HCT116 (cell line): Measurements from ENCODE around the gene DCTD. TPM values are rescaled to one million over a fixed set of nuclear protein-coding genes. Genes with fewer than 3 reads are reported as not detected.

Source experiments
- ATAC-seq: fragments of 200-7000 bp; cut with Tn5 transposase; 2 replicates; pipeline ENCODE4 v1.9.1; 2020; ENCODE audit warnings: mild to moderate bottlenecking, moderate library complexity
- BruUV-seq: library from RNA; stranded (reverse); fragments of 400-500 nt; replicated peaks from 2 replicates; lab custom pipeline; 2021; lab: Mats Ljungman, UMichigan
- CTCF ChIA-PET: fragments of 300-600 bp; sonication (Branson Sonifier 250); formaldehyde crosslinking; loops from one replicate; lab custom pipeline; 2021; ENCODE audit warnings: antibody characterized with exemption; lab: Charles Lee
- POLR2A ChIA-PET: fragments of 300-600, 350-600 bp; sonication (Branson Sonifier 250); formaldehyde crosslinking; loops from one replicate; lab custom pipeline; 2021; ENCODE audit warnings: antibody characterized with exemption; lab: Charles Lee
- RAD21 ChIA-PET, 2 experiments: fragments of 300-600 bp; sonication (Branson Sonifier 250); formaldehyde crosslinking; loops; one replicate each; lab custom pipeline; 2023; ENCODE audit warnings: low total read pairs in 2 of 2; ENCODE audit not compliant: uncharacterized antibody in 2 of 2, unreplicated experiment in 2 of 2, low non-redundant PET in 1 of 2; lab: Charles Lee
- DNase-seq: peaks from one replicate; pipeline ENCODE4 v3.0.0-alpha.2; 2010; ENCODE audit warnings: low read depth, low spot score
- H2AFZ ChIP-seq: fragments of 200-600 bp; shearing (Covaris generic), sonication (generic); 2 replicates; pipeline ENCODE4 v1.6.1; 2017; ENCODE audit warnings: low read depth, mixed run types, mixed read lengths, antibody characterized with exemption, low read length; ENCODE audit not compliant: poor library complexity, severe bottlenecking
- H3K27ac ChIP-seq: 2 replicates; pipeline ENCODE4 v1.5.1; 2012; ENCODE audit warnings: low read depth, low read length
- H3K27me3 ChIP-seq: fragments of 200-600 bp; sonication (generic); 2 replicates; pipeline ENCODE4 v1.6.1; 2016; ENCODE audit warnings: mixed run types, low read length, mixed read lengths; ENCODE audit not compliant: insufficient read depth
- H3K36me3 ChIP-seq, 2 experiments: fragments of 200-500 bp in 1 of 2; fragments of 200-600 bp in 1 of 2; sonication (Bioruptor generic) in 1 of 2; sonication (generic) in 1 of 2; 2 replicates each; pipeline versions ENCODE4 v1.5.1 to v1.6.1; 2014 to 2016; ENCODE audit warnings: low read length in 2 of 2, inconsistent platforms in 1 of 2, mixed read lengths in 1 of 2, mixed run types in 1 of 2; ENCODE audit not compliant: insufficient read depth in 2 of 2, control insufficient read depth in 1 of 2
- H3K4me1 ChIP-seq, 2 experiments: fragments of 200-600 bp in 1 of 2; sonication (generic) in 1 of 2; 2 replicates each; pipeline versions ENCODE4 v1.5.1 to v1.6.1; 2012 to 2017; ENCODE audit warnings: low read length in 2 of 2, inconsistent platforms in 1 of 2, mild to moderate bottlenecking in 1 of 2, mixed read lengths in 1 of 2, mixed run types in 1 of 2, moderate library complexity in 1 of 2; ENCODE audit not compliant: insufficient read depth in 2 of 2, control insufficient read depth in 1 of 2
- H3K4me2 ChIP-seq: fragments of 200-600 bp; sonication (generic); 2 replicates; pipeline ENCODE4 v1.6.1; 2017; ENCODE audit warnings: mixed run types, low read length, mixed read lengths
- H3K4me3 ChIP-seq, 2 experiments: fragments of 200-600 bp in 1 of 2; sonication (generic) in 1 of 2; replicated peaks in 1 of 2; 2 replicates each; pipeline ENCODE4 v1.5.1; 2011 to 2016; ENCODE audit warnings: low read length in 2 of 2, control low read depth in 1 of 2, low read depth in 1 of 2, mild to moderate bottlenecking in 1 of 2, mixed read lengths in 1 of 2, mixed run types in 1 of 2
- H3K79me2 ChIP-seq: fragments of 200-600 bp; sonication (generic); 2 replicates; pipeline ENCODE4 v1.6.1; 2017; ENCODE audit warnings: mild to moderate bottlenecking, mixed run types, low read length, moderate library complexity, mixed read lengths; ENCODE audit not compliant: insufficient read depth
- H3K9ac ChIP-seq: fragments of 200-600 bp; sonication (generic); 2 replicates; pipeline ENCODE4 v1.6.1; 2016; ENCODE audit warnings: low read length, mixed read lengths
- H3K9me2 ChIP-seq: fragments of 200-600 bp; sonication (generic), shearing (Covaris generic); 2 replicates; pipeline ENCODE4 v1.6.1; 2017; ENCODE audit warnings: mixed run types, mild to moderate bottlenecking, moderate library complexity; ENCODE audit not compliant: insufficient read depth
- H3K9me3 ChIP-seq, 2 experiments: fragments of 200-500 bp in 1 of 2; fragments of 200-600 bp in 1 of 2; sonication (Bioruptor generic) in 1 of 2; sonication (generic) in 1 of 2; 2 replicates each; pipeline ENCODE4 v1.6.1; 2014 to 2017; ENCODE audit warnings: low read length in 2 of 2, mixed read lengths in 2 of 2, inconsistent platforms in 1 of 2, low read depth in 1 of 2, mild to moderate bottlenecking in 1 of 2, mixed run types in 1 of 2, moderate library complexity in 1 of 2; ENCODE audit not compliant: control insufficient read depth in 1 of 2, insufficient read depth in 1 of 2
- H4K20me1 ChIP-seq: fragments of 200-600 bp; sonication (generic), shearing (Covaris generic); 2 replicates; pipeline ENCODE4 v1.6.1; 2017; ENCODE audit warnings: mixed run types, mild to moderate bottlenecking, moderate library complexity; ENCODE audit not compliant: insufficient read depth
- CBX3 ChIP-seq: IDR thresholded peaks from 2 replicates; pipeline ENCODE4 v1.6.1; 2012; ENCODE audit warnings: low read depth
- CEBPB ChIP-seq: IDR thresholded peaks from 2 replicates; pipeline ENCODE4 v1.6.1; 2012; ENCODE audit warnings: low read depth
- CTCF ChIP-seq, 3 experiments: fragments of 200-600 bp in 1 of 3; sonication (generic) in 1 of 3; IDR thresholded peaks in 2 of 3; conservative IDR thresholded peaks in 1 of 3; 2 replicates each; pipeline ENCODE4 v1.5.1; 2012 to 2017; ENCODE audit warnings: low read depth in 2 of 3, low read length in 2 of 3, antibody characterized with exemption in 1 of 3, borderline replicate concordance in 1 of 3, control low read depth in 1 of 3, mild to moderate bottlenecking in 1 of 3, mixed read lengths in 1 of 3, mixed run types in 1 of 3, moderate library complexity in 1 of 3; ENCODE audit not compliant: insufficient read depth in 1 of 3
- ELF1 ChIP-seq: IDR thresholded peaks from 2 replicates; pipeline ENCODE4 v1.6.1; 2012; ENCODE audit warnings: low read depth, borderline replicate concordance
- EZH2phosphoT487 ChIP-seq: fragments of 200-600 bp; IDR thresholded peaks from 2 replicates; pipeline ENCODE4 v1.6.1; 2018; ENCODE audit warnings: antibody characterized with exemption, borderline replicate concordance
- POLR2A ChIP-seq: IDR thresholded peaks from 2 replicates; pipeline ENCODE4 v1.7.0; 2011; ENCODE audit warnings: borderline replicate concordance; ENCODE audit not compliant: insufficient read depth, insufficient read length; ENCODE audit errors: extremely low read depth
- RAD21 ChIP-seq: IDR thresholded peaks from 2 replicates; pipeline ENCODE4 v1.6.1; 2012; ENCODE audit warnings: low read depth, mild to moderate bottlenecking
- REST ChIP-seq: IDR thresholded peaks from 2 replicates; pipeline ENCODE4 v1.6.1; 2012; ENCODE audit warnings: low read depth
- SP1 ChIP-seq: IDR thresholded peaks from 2 replicates; pipeline ENCODE4 v1.6.1; 2012; ENCODE audit warnings: low read depth
- SRF ChIP-seq: IDR thresholded peaks from 2 replicates; pipeline ENCODE4 v1.6.1; 2012; ENCODE audit warnings: low read depth
- TCF7L2 ChIP-seq: IDR thresholded peaks from 2 replicates; pipeline ENCODE4 v1.7.0; 2011; ENCODE audit warnings: borderline replicate concordance, inconsistent platforms; ENCODE audit not compliant: insufficient read depth, insufficient read length; ENCODE audit errors: extremely low read depth
- YY1 ChIP-seq: IDR thresholded peaks from 2 replicates; pipeline ENCODE4 v1.6.1; 2011; ENCODE audit warnings: low read length, low read depth, moderate library complexity, mild to moderate bottlenecking; ENCODE audit not compliant: insufficient replicate concordance; ENCODE audit errors: extremely low read depth
- ZFX ChIP-seq: fragments of 450-650 bp; IDR thresholded peaks from 2 replicates; pipeline ENCODE4 v1.6.1; 2017
- ZNF274 ChIP-seq: fragments of 200-500 bp; sonication (Bioruptor generic); IDR thresholded peaks from 2 replicates; pipeline ENCODE4 v1.6.1; 2014; ENCODE audit warnings: mild to moderate bottlenecking, low read depth, low read length, inconsistent platforms
- intact Hi-C: fragments of 100-400 bp; cut with micrococcal nuclease; formaldehyde crosslinking; loops from 2 replicates; pipeline ENCODE4 v1.10.0; 2022
- total RNA-seq: library from RNA; stranded (reverse); gene quantifications from one replicate; pipeline ENCODE4 v1.2.1, GENCODE V29; 2021; ENCODE audit not compliant: unreplicated experiment

The DCTD gene
- total RNA-seq, 1 experiment from 2014 or later, result 96.3 TPM

- no peaks in the 10 kb centered on the region for H4K20me1 ChIP-seq
- POLR2A ChIA-PET, result no interaction called here
- intact Hi-C loops, result no loop called here
- BruUV-seq, result no TSS peak
- CTCF ChIA-PET, result no interaction called here
- H3K4me3 ChIP-seq, result no peak overlapping the region
- H2AFZ ChIP-seq, result no peak overlapping the region
- RAD21 ChIA-PET, result no interaction called here
- H3K36me3 ChIP-seq, result no peaks in the 10 kb centered on the region
- H3K4me1 ChIP-seq, result no peaks in the 10 kb centered on the region
- no peaks in the 10 kb centered on the region for H3K27me3 ChIP-seq
- no peak for DNase-seq
- H3K4me2 ChIP-seq, result no peak overlapping the region
- no peaks in the 10 kb centered on the region for H3K79me2 ChIP-seq
- no peak overlapping the region for H3K9ac ChIP-seq
- TF ChIP-seq SP1 (no peak), RAD21 (no peak), ZFX (no peak), ZNF274 (no peak), SRF (no peak), CTCF (IDR thresholded peaks at IDR 0.05 in 2 of 3, conservative IDR thresholded peaks at IDR 0.05 in 1 of 3; ENCODE audit: borderline replicate concordance in 1 of 3, insufficient read depth in 1 of 3, low read depth in 2 of 3, low read length in 2 of 3) (no peak), CEBPB (no peak), YY1 (no peak), POLR2A (no peak), CBX3 (no peak), TCF7L2 (no peak), EZH2phosphoT487 (no peak), ELF1 (no peak), REST (no peak)
- ATAC-seq, result no peak
- H3K27ac ChIP-seq, result no peak overlapping the region
- no peaks in the 10 kb centered on the region for H3K9me3 ChIP-seq
- no peaks in the 10 kb centered on the region for H3K9me2 ChIP-seq
Observed at GRCh38 chr4:182848685-182849084, 68.5 kb downstream of the DCTD start.
